HepG2 (cell line): ENCODE data around the gene DNAJC5. TPM values are rescaled to one million over a fixed set of nuclear protein-coding genes. Genes with fewer than 3 reads are reported as not detected.

Experiments used
- ATAD3A ChIP-seq: sonication (generic); formaldehyde crosslinking; IDR thresholded peaks from 2 replicates; pipeline ENCODE4 v1.4.0; 2020; ENCODE audit warnings: missing genetic modification reagents
- ELF3 ChIP-seq: IDR thresholded peaks from 2 replicates; pipeline ENCODE4 v1.6.1; 2016; ENCODE audit warnings: missing genetic modification reagents, missing compliant biosample characterization
- NR2C2 ChIP-seq: sonication (generic); formaldehyde crosslinking; IDR thresholded peaks from 2 replicates; pipeline ENCODE4 v1.4.0; 2020; ENCODE audit warnings: missing genetic modification reagents, mild to moderate bottlenecking, moderate library complexity, borderline replicate concordance
- NR2F1 ChIP-seq, 2 experiments: fragments of 450-650 bp in 1 of 2; formaldehyde crosslinking in 1 of 2; IDR thresholded peaks; 2 replicates each; pipeline versions ENCODE4 v1.5.0 to v1.6.1; 2016 to 2020; ENCODE audit warnings: mild to moderate bottlenecking in 1 of 2, missing compliant biosample characterization in 1 of 2, missing genetic modification reagents in 1 of 2, moderate library complexity in 1 of 2
- SMAD9 ChIP-seq: sonication (generic); formaldehyde crosslinking; IDR thresholded peaks from 2 replicates; pipeline ENCODE4 v1.5.1; 2020; ENCODE audit warnings: mild to moderate bottlenecking, missing genetic modification reagents
- SP5 ChIP-seq: IDR thresholded peaks from 2 replicates; pipeline ENCODE4 v1.6.1; 2016; ENCODE audit warnings: low read depth, borderline replicate concordance
- ZFP91 ChIP-seq: sonication (generic); formaldehyde crosslinking; IDR thresholded peaks from 2 replicates; pipeline ENCODE4 v1.9.0; 2022; ENCODE audit warnings: missing genetic modification reagents, mild to moderate bottlenecking, borderline replicate concordance
- ZNF20 ChIP-seq: sonication (generic); formaldehyde crosslinking; IDR thresholded peaks from 2 replicates; pipeline ENCODE4 v1.4.0; 2020; ENCODE audit warnings: mild to moderate bottlenecking, moderate library complexity, missing genetic modification reagents
- ZNF274 ChIP-seq: sonication (generic); formaldehyde crosslinking; IDR thresholded peaks from 2 replicates; pipeline ENCODE4 v1.5.1; 2020; ENCODE audit warnings: mild to moderate bottlenecking, missing genetic modification reagents
- ZNF280B ChIP-seq: sonication (generic); formaldehyde crosslinking; IDR thresholded peaks from 2 replicates; pipeline ENCODE4 v1.5.0; 2020; ENCODE audit warnings: missing genetic modification reagents, mild to moderate bottlenecking, borderline replicate concordance
- ZNF678 ChIP-seq: sonication (generic); formaldehyde crosslinking; IDR thresholded peaks from 2 replicates; pipeline ENCODE4 v1.4.0; 2020; ENCODE audit warnings: mild to moderate bottlenecking, missing genetic modification reagents
- ZNF816 ChIP-seq: sonication (generic); formaldehyde crosslinking; IDR thresholded peaks from 2 replicates; pipeline ENCODE4 v1.8.0; 2022; ENCODE audit warnings: missing genetic modification reagents, mild to moderate bottlenecking, borderline replicate concordance
- ZSCAN31 ChIP-seq: sonication (generic); formaldehyde crosslinking; IDR thresholded peaks from 2 replicates; pipeline ENCODE4 v1.5.0; 2020; ENCODE audit warnings: low read depth, mild to moderate bottlenecking, missing genetic modification reagents
- polyA plus RNA-seq, 8 experiments: library from polyadenylated mRNA; depleted of rRNA in 3 of 8; stranded (reverse) in 7 of 8; unstranded in 1 of 8; fragments of >200 nt; fragmentation: Illumina TruSeq in 4 of 8; extraction: Trizol in 4 of 8; gene quantifications; 2 replicates each; pipeline versions ENCODE4 v1.2.1 to v1.2.3, GENCODE V29; 2011 to 2016; ENCODE audit warnings: low read depth in 4 of 8, missing spikeins in 1 of 8, mixed read lengths in 1 of 8; ENCODE audit not compliant: insufficient read depth in 1 of 8
- total RNA-seq, 5 experiments: library from RNA; depleted of rRNA; stranded (reverse); fragments of >200 nt; fragmentation: Illumina TruSeq; extraction: Trizol; gene quantifications; 2 replicates each; pipeline ENCODE4 v1.2.3, GENCODE V29; 2016; ENCODE audit warnings: low read depth in 1 of 5
- TF ChIP-seq, protein P1 (sequence below): sonication (generic); formaldehyde crosslinking; IDR thresholded peaks from 2 replicates; pipeline ENCODE4 v1.8.1; 2022; ENCODE audit warnings: low read depth, mild to moderate bottlenecking, missing genetic modification reagents
- TF ChIP-seq, protein P2 (sequence below), 2 experiments: sonication (generic) in 1 of 2; formaldehyde crosslinking in 1 of 2; IDR thresholded peaks; 2 replicates each; pipeline versions ENCODE4 v1.4.0 to v1.6.1; 2016 to 2020; ENCODE audit warnings: borderline replicate concordance in 1 of 2, low read depth in 1 of 2, mild to moderate bottlenecking in 1 of 2, missing genetic modification reagents in 1 of 2

The DNAJC5 gene
- total and polyA plus RNA-seq, 2 of the 13 experiments (the other 11 are each of a cell fraction or from before 2014, with no cell fraction given): 42.8 to 64.5 TPM

GRCh38 chr20:63861981-63862901 is 32.7 kb upstream of the DNAJC5 start (continued):
- TF ChIP-seq ZNF274: no peak
- TF ChIP-seq NR2F1 (CRISPR knock-in tag; IDR thresholded peaks at IDR 0.05): no peak
- no peak for TF ChIP-seq ZNF816 (CRISPR knock-in tag)
- no peak for TF ChIP-seq ZNF280B (CRISPR knock-in tag)
- TF ChIP-seq ZSCAN31 (CRISPR knock-in tag): no peak
- TF ChIP-seq, protein P1, sequence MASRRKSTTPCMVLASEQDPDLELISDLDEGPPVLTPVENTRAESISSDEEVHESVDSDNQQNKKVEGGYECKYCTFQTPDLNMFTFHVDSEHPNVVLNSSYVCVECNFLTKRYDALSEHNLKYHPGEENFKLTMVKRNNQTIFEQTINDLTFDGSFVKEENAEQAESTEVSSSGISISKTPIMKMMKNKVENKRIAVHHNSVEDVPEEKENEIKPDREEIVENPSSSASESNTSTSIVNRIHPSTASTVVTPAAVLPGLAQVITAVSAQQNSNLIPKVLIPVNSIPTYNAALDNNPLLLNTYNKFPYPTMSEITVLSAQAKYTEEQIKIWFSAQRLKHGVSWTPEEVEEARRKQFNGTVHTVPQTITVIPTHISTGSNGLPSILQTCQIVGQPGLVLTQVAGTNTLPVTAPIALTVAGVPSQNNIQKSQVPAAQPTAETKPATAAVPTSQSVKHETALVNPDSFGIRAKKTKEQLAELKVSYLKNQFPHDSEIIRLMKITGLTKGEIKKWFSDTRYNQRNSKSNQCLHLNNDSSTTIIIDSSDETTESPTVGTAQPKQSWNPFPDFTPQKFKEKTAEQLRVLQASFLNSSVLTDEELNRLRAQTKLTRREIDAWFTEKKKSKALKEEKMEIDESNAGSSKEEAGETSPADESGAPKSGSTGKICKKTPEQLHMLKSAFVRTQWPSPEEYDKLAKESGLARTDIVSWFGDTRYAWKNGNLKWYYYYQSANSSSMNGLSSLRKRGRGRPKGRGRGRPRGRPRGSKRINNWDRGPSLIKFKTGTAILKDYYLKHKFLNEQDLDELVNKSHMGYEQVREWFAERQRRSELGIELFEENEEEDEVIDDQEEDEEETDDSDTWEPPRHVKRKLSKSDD (CRISPR knock-in tag): peak; percentile 45; the same call in 1 of the 2 replicates
- peak; percentile 41; the same call in 1 of the 2 replicates for TF ChIP-seq ZFP91 (CRISPR knock-in tag)
- TF ChIP-seq, protein P2, sequence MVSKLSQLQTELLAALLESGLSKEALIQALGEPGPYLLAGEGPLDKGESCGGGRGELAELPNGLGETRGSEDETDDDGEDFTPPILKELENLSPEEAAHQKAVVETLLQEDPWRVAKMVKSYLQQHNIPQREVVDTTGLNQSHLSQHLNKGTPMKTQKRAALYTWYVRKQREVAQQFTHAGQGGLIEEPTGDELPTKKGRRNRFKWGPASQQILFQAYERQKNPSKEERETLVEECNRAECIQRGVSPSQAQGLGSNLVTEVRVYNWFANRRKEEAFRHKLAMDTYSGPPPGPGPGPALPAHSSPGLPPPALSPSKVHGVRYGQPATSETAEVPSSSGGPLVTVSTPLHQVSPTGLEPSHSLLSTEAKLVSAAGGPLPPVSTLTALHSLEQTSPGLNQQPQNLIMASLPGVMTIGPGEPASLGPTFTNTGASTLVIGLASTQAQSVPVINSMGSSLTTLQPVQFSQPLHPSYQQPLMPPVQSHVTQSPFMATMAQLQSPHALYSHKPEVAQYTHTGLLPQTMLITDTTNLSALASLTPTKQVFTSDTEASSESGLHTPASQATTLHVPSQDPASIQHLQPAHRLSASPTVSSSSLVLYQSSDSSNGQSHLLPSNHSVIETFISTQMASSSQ (IDR thresholded peaks at IDR 0.05; ENCODE audit: low read depth): no peak
- TF ChIP-seq, protein P2 (CRISPR knock-in tag; IDR thresholded peaks at IDR 0.05; ENCODE audit: borderline replicate concordance): no peak
- no peak for TF ChIP-seq ZNF20 (CRISPR knock-in tag)
- no peak for TF ChIP-seq NR2C2 (CRISPR knock-in tag)
- TF ChIP-seq ZNF678: no peak
- TF ChIP-seq ELF3 (CRISPR knock-in tag): no peak
- TF ChIP-seq ATAD3A: no peak
- TF ChIP-seq SP5: no peak
- TF ChIP-seq SMAD9: no peak
